Stimulated activated CD4-positive, alpha-beta T cell treated with anti-CD3 and anti-CD28 coated beads, Interleukin-4, amount 100 ng/mL, for 1 hour (primary cell): ENCODE data around the gene GMEB2.
A peak's percentile ranks its signal among the peaks of the same experiment; 100 is the strongest.
"Not testable (repeated sequence)": the region's sequence is repeated elsewhere in the genome, so short reads cannot be mapped to it uniquely, and the experiment has no call there.

Source experiments
- DNase-seq: peaks from one replicate; pipeline ENCODE4 v3.0.0-alpha.2; 2020

The GMEB2 gene

DNA sequence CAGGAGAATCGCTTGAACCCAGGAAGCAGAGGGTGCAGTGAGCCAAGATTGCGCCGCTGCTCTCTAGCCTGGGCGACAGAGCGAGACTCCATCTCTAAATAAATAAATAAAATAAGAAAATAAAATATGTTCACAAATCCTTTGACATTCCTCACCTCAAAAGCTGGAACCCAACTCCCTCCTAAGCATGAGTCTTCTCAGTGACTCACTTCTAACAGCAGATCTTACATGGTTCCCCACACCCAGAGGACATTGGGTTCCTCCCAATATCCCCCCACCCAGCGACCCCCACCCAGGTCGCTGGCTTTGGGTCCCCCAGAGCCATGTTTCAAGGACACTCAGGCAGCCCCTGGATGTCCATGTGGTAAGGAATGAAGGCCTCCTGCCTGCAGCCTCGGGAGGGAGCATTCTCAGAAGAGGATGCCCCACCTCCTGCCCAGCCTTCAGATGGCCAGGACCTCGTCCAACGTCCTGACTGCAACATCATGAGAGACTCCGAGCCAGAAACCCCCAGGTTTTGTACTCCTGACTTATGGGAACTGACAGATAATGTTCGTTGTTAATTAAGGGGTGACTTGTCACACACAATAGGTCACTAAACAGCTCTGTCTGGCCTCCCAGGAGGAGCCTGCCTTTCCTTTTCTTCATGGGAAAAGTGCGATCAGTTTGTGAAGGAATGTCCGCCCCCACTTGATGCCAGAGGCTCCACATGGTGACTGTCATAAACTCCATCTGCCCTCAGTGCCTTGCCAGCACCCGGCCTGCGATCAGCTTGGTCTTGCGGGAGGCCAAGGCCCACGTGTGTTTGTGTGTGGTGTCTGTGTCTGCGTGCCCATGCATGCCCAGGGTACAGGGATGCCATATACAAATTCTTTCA is 10.1 kb upstream of the GMEB2 start:
- DNase-seq = no peak

- peak; percentile 56 for DNase-seq
Measured at GRCh38 chr20:63635431-63636141, 8.7 kb upstream of the GMEB2 start.

- no peak for DNase-seq
Measured at GRCh38 chr20:63633732-63634131, 6.8 kb upstream of the GMEB2 start.

DNA sequence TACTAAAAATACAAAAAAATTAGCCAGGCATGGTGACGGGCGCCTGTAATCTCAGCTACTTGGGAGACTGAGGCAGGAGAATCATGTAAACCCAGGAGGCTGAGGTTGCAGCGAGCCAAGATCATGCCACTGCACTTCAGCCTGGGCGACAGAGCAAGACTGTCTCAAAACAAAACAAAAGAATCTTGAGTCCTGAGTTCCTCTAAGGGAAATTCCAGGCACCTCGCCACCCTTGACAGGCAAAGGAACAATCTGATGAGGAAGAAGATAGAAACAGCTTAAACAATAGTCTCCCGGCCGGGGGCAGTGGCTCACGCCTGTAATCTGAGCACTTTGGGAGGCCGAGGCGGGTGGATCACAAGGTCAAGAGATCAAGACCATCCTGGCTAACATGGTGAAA is 4.5 kb upstream of the GMEB2 start:
- not testable (repeated sequence) for DNase-seq

- not testable (repeated sequence) for DNase-seq
Measured at GRCh38 chr20:63630956-63631355, 4.1 kb upstream of the GMEB2 start.

DNA sequence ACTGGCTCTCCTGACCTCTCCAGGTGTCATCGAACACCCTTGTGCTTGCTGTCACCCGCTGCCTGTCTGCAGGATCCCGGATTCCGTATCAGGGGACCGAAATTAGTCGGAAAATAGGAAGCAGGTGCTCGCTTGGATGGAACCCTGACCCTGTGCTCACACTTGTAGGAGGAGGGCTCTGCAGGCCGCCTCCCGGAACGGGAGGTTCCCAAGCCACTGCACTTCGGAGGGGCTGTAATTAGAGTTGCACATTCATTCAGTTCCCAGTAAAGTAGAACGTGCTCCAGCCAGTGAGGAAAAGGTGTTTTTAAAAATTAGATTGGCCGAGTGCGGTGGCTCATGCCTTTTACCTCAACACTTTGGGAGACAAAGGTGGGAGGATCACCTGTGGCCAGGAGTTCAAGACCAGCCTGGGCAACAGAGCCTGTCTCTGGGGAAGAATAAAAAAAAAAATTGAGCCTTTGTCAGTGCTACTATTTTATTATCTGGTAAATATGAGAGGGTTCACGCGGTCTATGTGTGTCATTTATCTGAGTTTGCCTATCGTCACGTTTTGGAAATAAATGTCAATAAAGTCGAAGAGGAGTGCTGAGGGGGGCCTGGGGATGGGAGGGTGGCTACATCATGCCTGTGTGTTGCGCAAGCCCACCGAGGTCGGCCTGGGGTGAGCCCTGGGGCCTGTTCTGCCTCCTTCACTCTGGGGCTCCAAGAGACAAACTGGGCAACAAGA is 1.5 kb upstream of the GMEB2 start:
- DNase-seq = peak; percentile 70

- DNase-seq = no peak
Measured at GRCh38 chr20:63627751-63628245, 897 bp upstream of the GMEB2 start.

DNA sequence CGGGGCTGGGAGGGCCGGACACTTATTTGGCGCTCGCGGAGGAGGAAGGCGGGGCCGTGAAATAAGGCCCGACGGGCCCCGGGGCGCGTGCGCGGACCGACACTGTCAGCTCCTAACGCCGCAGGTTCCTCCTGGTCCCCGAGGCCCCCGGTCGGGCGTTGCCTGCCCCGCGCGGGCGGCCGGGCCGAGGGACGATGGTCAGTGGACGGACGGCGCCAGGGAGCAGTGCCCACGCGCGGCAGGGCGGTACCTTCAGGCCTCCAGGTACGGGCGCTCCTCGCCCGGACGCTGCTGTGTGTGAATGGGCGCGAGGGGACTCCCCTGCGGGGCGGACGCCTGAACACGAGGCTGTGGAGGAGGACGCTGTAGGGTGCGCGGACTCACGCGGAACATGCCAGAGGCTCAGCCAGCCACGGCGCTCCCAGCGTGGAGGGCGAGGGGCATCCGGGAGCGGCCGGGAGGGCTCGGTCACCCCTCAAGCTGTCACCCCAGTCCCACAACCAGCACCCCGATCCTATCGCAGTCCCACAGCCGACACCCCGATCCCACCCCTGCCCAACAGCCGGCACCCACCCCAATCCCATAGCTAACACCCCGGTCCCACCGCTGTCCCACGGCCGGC is 339 bp upstream of the GMEB2 start:
- peak; percentile 92 for DNase-seq

- no peak for DNase-seq
Measured at GRCh38 chr20:63625771-63626423, 1.0 kb downstream of the GMEB2 start.

DNA sequence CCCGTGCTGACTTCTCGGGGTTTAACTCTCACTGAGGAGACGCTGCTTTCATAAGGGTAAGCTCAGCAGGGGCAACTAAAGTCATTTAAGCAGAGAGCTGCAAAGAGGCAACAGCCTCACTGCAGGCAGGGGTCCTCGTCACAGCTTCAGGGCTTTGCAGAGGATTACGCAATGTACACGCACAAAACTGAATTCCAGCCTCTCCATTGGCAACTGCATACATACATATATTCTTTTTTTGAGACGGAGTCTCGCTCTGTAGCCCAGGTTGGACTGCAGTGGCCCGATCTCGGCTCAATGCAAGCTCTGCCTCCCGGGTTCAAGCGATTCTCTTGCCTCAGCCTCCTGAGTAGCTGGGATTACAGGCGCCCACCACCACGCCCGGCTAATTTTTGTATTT is 2.4 kb downstream of the GMEB2 start:
- DNase-seq = no peak

GRCh38 chr20:63622732-63623131 is 4.2 kb downstream of the GMEB2 start:
- DNase-seq = no peak

- DNase-seq = no peak
Measured at GRCh38 chr20:63622096-63622495, 4.8 kb downstream of the GMEB2 start.

- no peak for DNase-seq
Measured at GRCh38 chr20:63620991-63621390, 5.9 kb downstream of the GMEB2 start.

DNA sequence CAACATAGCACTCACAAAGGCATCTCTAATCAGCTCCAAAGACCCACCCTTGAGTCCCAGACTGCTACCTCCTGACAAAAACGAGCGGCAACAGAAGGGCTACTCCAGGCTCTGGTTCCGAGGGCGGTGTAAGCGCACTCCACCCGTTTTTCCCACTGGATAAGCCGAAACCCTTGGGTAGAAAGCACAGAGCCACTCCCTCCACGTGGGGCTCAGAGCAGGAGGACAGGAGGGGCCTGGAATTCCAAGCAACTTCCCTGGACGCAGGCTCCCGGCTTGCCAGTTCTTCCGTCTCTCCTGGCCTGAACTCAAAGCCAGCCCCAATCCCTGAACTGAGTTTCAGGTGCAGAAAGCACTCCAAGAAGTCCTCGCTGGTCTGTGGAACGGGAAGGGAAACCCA is 7.4 kb downstream of the GMEB2 start:
- no peak for DNase-seq

GRCh38 chr20:63619086-63619485 is 7.8 kb downstream of the GMEB2 start:
- DNase-seq = no peak

- no peak for DNase-seq
Measured at GRCh38 chr20:63618291-63618980, 8.5 kb downstream of the GMEB2 start.

GRCh38 chr20:63617876-63618265 is 9.0 kb downstream of the GMEB2 start:
- DNase-seq = no peak

DNA sequence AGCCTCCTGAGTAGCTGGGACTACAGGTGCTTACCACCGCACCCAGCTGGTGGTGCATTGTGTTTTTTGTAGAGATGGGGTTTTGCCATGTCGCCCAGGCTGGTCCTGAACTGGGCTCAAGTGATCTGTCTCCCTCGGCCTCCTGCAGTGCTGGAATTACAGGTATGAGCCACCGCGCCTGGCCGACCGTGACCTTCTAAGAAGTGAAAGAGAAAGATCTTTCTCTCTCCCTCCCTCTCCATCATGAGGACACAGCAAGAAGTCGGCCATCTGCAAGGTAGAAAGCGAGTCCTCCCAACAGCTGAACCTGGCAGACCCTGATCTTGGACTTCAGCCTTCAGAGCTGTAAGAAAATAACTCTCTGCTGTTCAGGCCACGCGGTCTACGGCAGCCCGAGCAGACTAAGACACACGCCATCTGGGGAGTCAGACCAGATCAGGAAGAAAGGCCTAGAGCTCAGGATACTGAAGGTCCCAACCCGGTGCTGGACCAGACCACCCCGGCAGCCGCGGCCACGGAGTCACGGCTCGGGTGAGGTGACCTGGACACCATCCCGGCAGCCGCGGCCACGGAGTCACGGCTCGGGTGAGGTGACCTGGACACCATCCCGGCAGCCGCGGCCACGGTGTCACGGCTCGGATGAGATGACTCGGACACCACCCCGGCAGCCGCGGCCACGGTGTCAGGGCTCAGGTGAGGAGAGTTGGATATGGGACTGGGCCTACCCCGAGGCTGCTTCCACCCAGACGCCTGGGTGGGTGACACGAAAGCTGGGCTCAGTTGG is 9.6 kb downstream of the GMEB2 start:
- no peak for DNase-seq

- DNase-seq = not testable (repeated sequence)
Measured at GRCh38 chr20:63613863-63614594, 12.9 kb downstream of the GMEB2 start.

- no peak for DNase-seq
Measured at GRCh38 chr20:63612276-63612931, 14.5 kb downstream of the GMEB2 start.
